PC-9 (cell line): ENCODE measurements around the gene SOCS7. TPM values are rescaled to one million over a fixed set of nuclear protein-coding genes. Genes with fewer than 3 reads are reported as not detected.

Experiments used
- BruUV-seq: library from RNA; stranded (reverse); fragments of 400-500 nt; replicated peaks from 2 replicates; lab custom pipeline; 2021; lab: Mats Ljungman, UMichigan
- CTCF ChIA-PET: fragments of 300-600 bp; sonication (Branson Sonifier 250); formaldehyde crosslinking; loops from one replicate; lab custom pipeline; 2022; ENCODE audit warnings: antibody characterized with exemption; lab: Charles Lee
- POLR2A ChIA-PET: fragments of 300-600 bp; sonication (Branson Sonifier 250); formaldehyde crosslinking; loops from one replicate; lab custom pipeline; 2022; ENCODE audit warnings: antibody characterized with exemption; ENCODE audit not compliant: unreplicated experiment; lab: Charles Lee
- DNase-seq, 2 experiments: peaks; one replicate each; pipeline versions ENCODE4 v3.0.0 to v3.0.0-alpha.2; 2015 to 2022; ENCODE audit warnings: mixed read lengths in 1 of 2
- H2AFZ ChIP-seq: fragments of 200-600 bp; sonication (generic); 2 replicates; pipeline ENCODE4 v1.8.1; 2017; ENCODE audit warnings: antibody characterized with exemption
- H3F3A ChIP-seq: fragments of 200-600 bp; sonication (generic); 2 replicates; pipeline ENCODE4 v1.8.1; 2017; ENCODE audit warnings: antibody characterized with exemption, mild to moderate bottlenecking, low read depth; ENCODE audit not compliant: insufficient read depth
- H3K27ac ChIP-seq: fragments of 200-600 bp; sonication (generic); 2 replicates; pipeline ENCODE4 v1.6.1; 2016; ENCODE audit warnings: mixed run types
- H3K27me3 ChIP-seq: fragments of 200-600 bp; sonication (generic); 2 replicates; pipeline ENCODE4 v1.6.1; 2016; ENCODE audit warnings: low read depth, mixed run types; ENCODE audit not compliant: insufficient read depth
- H3K36me3 ChIP-seq: fragments of 200-600 bp; sonication (generic); 2 replicates; pipeline ENCODE4 v1.6.1; 2016; ENCODE audit warnings: low read depth, mixed run types
- H3K4me1 ChIP-seq: fragments of 200-600 bp; sonication (generic); replicated peaks from 2 replicates; pipeline ENCODE4 v1.6.1; 2016; ENCODE audit warnings: mixed run types; ENCODE audit not compliant: insufficient read depth
- H3K4me2 ChIP-seq: fragments of 200-600 bp; sonication (generic); 2 replicates; pipeline ENCODE4 v1.6.1; 2017; ENCODE audit warnings: mixed run types
- H3K4me3 ChIP-seq: fragments of 200-600 bp; sonication (generic); 2 replicates; pipeline ENCODE4 v1.6.1; 2016; ENCODE audit warnings: mixed run types
- H3K79me2 ChIP-seq: fragments of 200-600 bp; sonication (generic); 2 replicates; pipeline ENCODE4 v1.6.1; 2017; ENCODE audit warnings: low read depth, mixed run types
- H3K9me2 ChIP-seq: fragments of 200-600 bp; sonication (generic); 2 replicates; pipeline ENCODE4 v1.8.1; 2017; ENCODE audit warnings: mild to moderate bottlenecking; ENCODE audit not compliant: insufficient read depth
- H3K9me3 ChIP-seq: fragments of 200-600 bp; sonication (generic); 2 replicates; pipeline ENCODE4 v1.8.1; 2016; ENCODE audit warnings: low read depth; ENCODE audit not compliant: insufficient read depth
- H4K20me1 ChIP-seq: fragments of 200-600 bp; sonication (generic); 2 replicates; pipeline ENCODE4 v1.8.1; 2017; ENCODE audit not compliant: insufficient read depth
- EZH2 ChIP-seq: fragments of 200-600 bp; sonication (generic); IDR thresholded peaks from 2 replicates; pipeline ENCODE4 v1.8.0; 2017; ENCODE audit warnings: antibody characterized with exemption, low read depth
- intact Hi-C: fragments of 100-400 bp; cut with micrococcal nuclease; formaldehyde crosslinking; loops from one replicate; pipeline ENCODE4 v1.10.0; 2022; ENCODE audit not compliant: unreplicated experiment
- total RNA-seq: library from RNA; stranded (reverse); gene quantifications from 2 replicates; pipeline ENCODE4 v1.2.3, GENCODE V29; 2021
- TF ChIP-seq, protein P1 (sequence below): fragments of 200-600 bp; sonication (generic); conservative IDR thresholded peaks from 2 replicates; pipeline ENCODE4 v1.6.1; 2017; ENCODE audit warnings: mixed run types, antibody characterized with exemption, mild to moderate bottlenecking, moderate library complexity

Gene SOCS7
- total RNA-seq, 1 experiment from 2014 or later: 19.6 TPM

DNA sequence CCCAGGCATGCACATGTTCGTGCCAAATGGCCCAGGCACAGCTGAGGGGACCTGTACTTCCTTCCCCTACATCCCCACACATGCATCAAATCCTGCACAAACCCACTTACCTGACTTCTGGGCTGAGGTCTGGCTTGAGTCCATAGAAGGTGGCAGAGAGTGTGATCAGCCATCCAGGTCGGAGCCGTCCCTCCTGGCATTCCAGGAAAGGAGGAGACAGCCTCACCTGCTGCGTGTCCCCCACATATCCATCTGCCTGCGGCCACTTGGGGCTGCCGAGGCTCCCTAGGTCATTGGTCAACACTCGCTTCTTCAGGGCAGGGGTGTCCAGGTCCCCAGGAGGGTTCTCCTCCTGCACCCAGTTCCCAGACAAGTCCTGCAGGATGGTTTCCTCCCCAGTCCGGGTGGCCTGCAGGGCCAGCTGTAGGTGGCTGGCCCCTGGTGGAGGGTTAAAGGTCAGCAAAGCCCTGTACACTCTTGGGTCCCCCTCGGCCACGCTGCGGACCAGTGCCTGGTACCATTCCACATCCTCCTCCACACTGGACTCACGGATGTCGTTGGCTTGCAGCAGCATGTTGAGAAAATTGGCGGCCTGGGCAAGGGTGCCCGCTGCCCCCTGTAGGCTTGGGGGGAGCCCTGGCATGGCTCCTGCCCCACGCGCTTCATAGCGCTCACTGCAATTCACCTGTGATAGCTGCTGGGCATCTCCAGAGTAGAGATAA is 8.6 kb upstream of the SOCS7 start:
- TF ChIP-seq, protein P1, sequence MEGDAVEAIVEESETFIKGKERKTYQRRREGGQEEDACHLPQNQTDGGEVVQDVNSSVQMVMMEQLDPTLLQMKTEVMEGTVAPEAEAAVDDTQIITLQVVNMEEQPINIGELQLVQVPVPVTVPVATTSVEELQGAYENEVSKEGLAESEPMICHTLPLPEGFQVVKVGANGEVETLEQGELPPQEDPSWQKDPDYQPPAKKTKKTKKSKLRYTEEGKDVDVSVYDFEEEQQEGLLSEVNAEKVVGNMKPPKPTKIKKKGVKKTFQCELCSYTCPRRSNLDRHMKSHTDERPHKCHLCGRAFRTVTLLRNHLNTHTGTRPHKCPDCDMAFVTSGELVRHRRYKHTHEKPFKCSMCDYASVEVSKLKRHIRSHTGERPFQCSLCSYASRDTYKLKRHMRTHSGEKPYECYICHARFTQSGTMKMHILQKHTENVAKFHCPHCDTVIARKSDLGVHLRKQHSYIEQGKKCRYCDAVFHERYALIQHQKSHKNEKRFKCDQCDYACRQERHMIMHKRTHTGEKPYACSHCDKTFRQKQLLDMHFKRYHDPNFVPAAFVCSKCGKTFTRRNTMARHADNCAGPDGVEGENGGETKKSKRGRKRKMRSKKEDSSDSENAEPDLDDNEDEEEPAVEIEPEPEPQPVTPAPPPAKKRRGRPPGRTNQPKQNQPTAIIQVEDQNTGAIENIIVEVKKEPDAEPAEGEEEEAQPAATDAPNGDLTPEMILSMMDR: no peak
- TF ChIP-seq EZH2: no peak
- Histone ChIP-seq H3K27me3 (peaks cover 10% of the 10 kb centered on the region; the same call in 1 of the 2 replicates), H3K4me2 (no peak overlapping the region), H2AFZ (no peak overlapping the region), H3K9me2 (no peaks in the 10 kb centered on the region), H3K27ac (no peak overlapping the region), H3K4me1 (no peaks in the 10 kb centered on the region), H3K79me2 (no peaks in the 10 kb centered on the region), H3K4me3 (no peak overlapping the region), H3F3A (peaks cover 10% of the 10 kb centered on the region; the same call in 1 of the 2 replicates), H3K36me3 (no peaks in the 10 kb centered on the region), H3K9me3 (no peaks in the 10 kb centered on the region), H4K20me1 (no peaks in the 10 kb centered on the region)
- BruUV-seq: no TSS peak
- intact Hi-C loops: no loop called here
- DNase-seq: no peak
- ChIA-PET POLR2A (no interaction called here), CTCF (interaction anchor here (0.6 kb wide), 1 partner anchor 68 kb away, joined by 9 read pairs; no protein-coding TSS in a partner anchor)

DNA sequence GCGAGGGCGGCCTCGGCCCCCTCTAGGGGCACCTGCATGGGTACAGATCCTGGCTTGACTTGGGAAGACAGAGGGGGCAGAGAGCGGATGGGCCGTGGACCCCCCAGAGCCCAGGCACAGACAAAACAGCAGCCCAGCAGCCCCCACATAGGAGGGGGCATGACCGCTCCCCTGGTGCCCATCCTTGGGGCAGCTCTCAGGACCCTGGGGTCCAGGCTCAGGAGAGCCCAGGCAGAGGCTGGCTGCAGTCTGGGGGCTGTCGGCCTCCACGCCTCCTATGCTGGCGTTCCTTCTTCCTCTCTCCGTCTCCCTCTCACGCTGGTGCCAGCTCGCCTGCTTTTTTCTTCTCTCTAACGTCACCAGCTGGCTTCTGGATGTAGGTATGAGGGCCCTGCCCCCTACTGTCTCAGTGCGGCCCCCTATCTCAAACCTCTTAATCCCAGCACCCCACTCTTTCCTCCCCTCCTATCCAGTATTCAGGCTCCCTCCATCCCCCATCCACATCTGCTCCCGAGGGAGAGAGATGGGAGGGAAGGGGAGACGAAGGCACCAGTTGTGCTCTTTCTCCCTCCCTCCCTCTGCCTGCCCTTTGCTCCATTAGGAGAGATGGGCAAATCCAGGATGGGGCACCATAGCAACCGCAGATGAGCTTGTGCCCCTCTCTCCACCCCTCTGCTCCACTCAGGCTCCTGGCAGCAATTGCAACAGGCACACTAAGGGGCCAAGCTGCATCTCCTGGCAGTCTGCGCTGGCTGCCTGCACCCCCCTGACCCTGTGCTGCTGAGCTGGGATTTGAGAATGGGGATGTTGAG is 7.8 kb upstream of the SOCS7 start, which contains the start of gene GPR179:
GPR179 (minus strand) TSS at position 349 of the 812 bp plus-strand sequence; CDS start at position 182, 167 bp downstream.
- Histone ChIP-seq H3K9me3 (no peaks in the 10 kb centered on the region), H3K36me3 (no peaks in the 10 kb centered on the region), H3F3A (peaks cover 10% of the 10 kb centered on the region; the same call in 1 of the 2 replicates), H3K27me3 (peaks cover 3% of the 10 kb centered on the region; the same call in 1 of the 2 replicates), H2AFZ (no peak within 1 kb of the TSS), H4K20me1 (no peaks in the 10 kb centered on the region), H3K4me3 (no peak within 1 kb of the TSS), H3K4me2 (no peak within 1 kb of the TSS), H3K9me2 (no peaks in the 10 kb centered on the region), H3K27ac (no peak within 1 kb of the TSS), H3K79me2 (no peaks in the 10 kb centered on the region), H3K4me1 (no peaks in the 10 kb centered on the region)
- no peak for DNase-seq
- ChIA-PET POLR2A (no interaction called here), CTCF (no interaction called here)
- intact Hi-C loops: no loop called here
- no peak for TF ChIP-seq EZH2
- TF ChIP-seq, protein P1: no peak
- BruUV-seq: no TSS peak

DNA sequence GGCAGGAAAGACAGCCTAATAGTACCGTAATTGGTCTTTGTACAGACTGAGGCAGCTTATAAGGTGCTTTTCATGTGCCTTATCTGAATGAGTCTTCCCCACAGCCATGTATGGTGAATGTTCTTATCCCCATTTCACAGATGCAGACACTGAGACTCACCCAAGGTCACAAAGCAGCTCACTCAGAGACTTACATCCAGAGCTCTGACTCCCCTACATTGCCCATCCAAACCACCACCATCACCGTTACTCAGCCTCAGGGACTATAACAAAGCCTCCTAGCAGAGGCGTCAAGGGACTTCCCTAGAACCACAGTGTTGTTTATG is 7.3 kb upstream of the SOCS7 start:
- CTCF ChIA-PET: no interaction called here
- peaks cover 10% of the 10 kb centered on the region; the same call in 1 of the 2 replicates for H3F3A ChIP-seq
- H3K4me3 ChIP-seq: no peak overlapping the region
- H3K4me1 ChIP-seq: no peaks in the 10 kb centered on the region
- no peak overlapping the region for H3K4me2 ChIP-seq
- H3K79me2 ChIP-seq: no peaks in the 10 kb centered on the region
- H3K27me3 ChIP-seq: no peaks in the 10 kb centered on the region
- no peak overlapping the region for H3K27ac ChIP-seq
- DNase-seq: no peak
- H2AFZ ChIP-seq: no peak overlapping the region
- intact Hi-C loops: no loop called here
- H3K9me2 ChIP-seq: no peaks in the 10 kb centered on the region
- no peaks in the 10 kb centered on the region for H3K9me3 ChIP-seq
- BruUV-seq: no TSS peak
- no peaks in the 10 kb centered on the region for H3K36me3 ChIP-seq
- TF ChIP-seq, protein P1: no peak
- TF ChIP-seq EZH2: no peak
- POLR2A ChIA-PET: no interaction called here
- no peaks in the 10 kb centered on the region for H4K20me1 ChIP-seq
